Mesothelial cell of epicardium (in vitro differentiated cells): Measurements from ENCODE around the gene TCHHL1. TPM values are rescaled to one million over a fixed set of nuclear protein-coding genes. Genes with fewer than 3 reads are reported as not detected.

Experiments
- DNase-seq, 2 experiments: peaks; one replicate each; pipeline ENCODE4 v3.0.0; 2021; ENCODE audit warnings: low spot score in 2 of 2; ENCODE audit not compliant: unreplicated experiment in 2 of 2
- H3K27ac Mint-ChIP-seq: 2 replicates; pipeline ENCODE4 v1.8.0; 2021; ENCODE audit warnings: mixed read lengths
- H3K27me3 Mint-ChIP-seq: 2 replicates; pipeline ENCODE4 v1.8.0; 2021; ENCODE audit warnings: low read depth, mixed read lengths
- H3K36me3 Mint-ChIP-seq: 2 replicates; pipeline ENCODE4 v1.8.0; 2021; ENCODE audit warnings: mixed read lengths
- H3K4me1 Mint-ChIP-seq: 2 replicates; pipeline ENCODE4 v1.8.0; 2021; ENCODE audit warnings: mixed read lengths
- H3K4me3 Mint-ChIP-seq: 2 replicates; pipeline ENCODE4 v1.8.0; 2021; ENCODE audit warnings: mild to moderate bottlenecking, moderate library complexity, mixed read lengths
- H3K9me3 Mint-ChIP-seq: 2 replicates; pipeline ENCODE4 v1.8.0; 2021; ENCODE audit warnings: mixed read lengths
- total RNA-seq: library from RNA; stranded (reverse); gene quantifications from 3 replicates; pipeline ENCODE4 v1.2.1, GENCODE V29; 2021
- TF ChIP-seq, protein P1 (sequence below): fragments of 200-600 bp; sonication (generic); IDR thresholded peaks from one replicate; pipeline ENCODE4 v1.5.0; 2021; ENCODE audit warnings: antibody characterized with exemption; ENCODE audit not compliant: unreplicated experiment

The TCHHL1 gene
- total RNA-seq, 1 donor from 2014 or later: not detected

DNA sequence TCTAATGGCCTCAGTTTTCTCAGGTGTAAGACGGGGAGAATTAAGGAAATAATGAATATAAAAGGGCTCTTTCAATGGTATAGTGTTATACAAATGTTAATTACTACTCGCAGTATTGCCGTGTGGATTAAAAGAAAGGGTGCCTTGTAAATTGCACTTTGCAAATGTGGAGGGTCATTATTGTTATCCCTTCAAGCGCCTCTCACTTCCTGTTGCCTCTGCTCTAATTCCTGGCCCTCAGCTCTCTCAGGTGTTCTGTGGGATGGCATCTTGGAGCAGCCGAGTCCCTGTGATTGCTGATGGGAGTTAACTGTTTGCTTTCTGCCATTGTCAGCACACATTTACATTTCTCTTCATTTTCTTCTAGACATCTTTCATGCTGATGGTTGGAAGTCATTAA is 45.0 kb downstream of the TCHHL1 start:
- no peak overlapping the region for H3K27ac Mint-ChIP-seq
- H3K4me3 Mint-ChIP-seq: no peak overlapping the region
- H3K27me3 Mint-ChIP-seq: no peaks in the 10 kb centered on the region
- no peaks in the 10 kb centered on the region for H3K9me3 Mint-ChIP-seq
- peaks cover 19% of the 10 kb centered on the region for H3K4me1 Mint-ChIP-seq
- TF ChIP-seq, protein P1, sequence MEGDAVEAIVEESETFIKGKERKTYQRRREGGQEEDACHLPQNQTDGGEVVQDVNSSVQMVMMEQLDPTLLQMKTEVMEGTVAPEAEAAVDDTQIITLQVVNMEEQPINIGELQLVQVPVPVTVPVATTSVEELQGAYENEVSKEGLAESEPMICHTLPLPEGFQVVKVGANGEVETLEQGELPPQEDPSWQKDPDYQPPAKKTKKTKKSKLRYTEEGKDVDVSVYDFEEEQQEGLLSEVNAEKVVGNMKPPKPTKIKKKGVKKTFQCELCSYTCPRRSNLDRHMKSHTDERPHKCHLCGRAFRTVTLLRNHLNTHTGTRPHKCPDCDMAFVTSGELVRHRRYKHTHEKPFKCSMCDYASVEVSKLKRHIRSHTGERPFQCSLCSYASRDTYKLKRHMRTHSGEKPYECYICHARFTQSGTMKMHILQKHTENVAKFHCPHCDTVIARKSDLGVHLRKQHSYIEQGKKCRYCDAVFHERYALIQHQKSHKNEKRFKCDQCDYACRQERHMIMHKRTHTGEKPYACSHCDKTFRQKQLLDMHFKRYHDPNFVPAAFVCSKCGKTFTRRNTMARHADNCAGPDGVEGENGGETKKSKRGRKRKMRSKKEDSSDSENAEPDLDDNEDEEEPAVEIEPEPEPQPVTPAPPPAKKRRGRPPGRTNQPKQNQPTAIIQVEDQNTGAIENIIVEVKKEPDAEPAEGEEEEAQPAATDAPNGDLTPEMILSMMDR: no peak
- no peak for DNase-seq
- H3K36me3 Mint-ChIP-seq: no peaks in the 10 kb centered on the region

- Mint-ChIP-seq H3K36me3 (no peaks in the 10 kb centered on the region), H3K27me3 (no peaks in the 10 kb centered on the region), H3K27ac (no peak overlapping the region), H3K9me3 (no peaks in the 10 kb centered on the region), H3K4me1 (peaks cover 16% of the 10 kb centered on the region), H3K4me3 (no peak overlapping the region)
- DNase-seq: no peak
- TF ChIP-seq, protein P1: no peak
Measured at GRCh38 chr1:152042030-152042429, 46.8 kb downstream of the TCHHL1 start.

DNA sequence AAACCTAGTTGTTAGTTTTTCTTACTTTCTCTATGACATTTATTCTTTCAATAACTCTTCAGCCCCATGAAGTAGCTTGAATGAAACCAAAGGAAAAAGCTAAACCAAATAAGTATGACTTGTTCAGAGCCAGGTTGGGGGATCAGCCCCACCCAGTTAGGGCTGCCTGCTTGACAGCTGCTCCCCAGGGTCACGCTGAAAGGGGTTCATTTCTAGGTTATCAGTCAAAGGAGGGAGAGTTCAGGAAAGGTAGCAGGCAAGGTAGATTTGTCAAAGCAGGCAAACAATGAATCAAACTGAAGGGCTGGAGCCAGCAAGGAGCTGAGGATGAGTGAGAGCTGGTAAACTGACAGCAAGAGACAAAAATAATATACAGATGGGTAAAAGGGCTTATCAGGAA is 49.0 kb downstream of the TCHHL1 start:
- H3K27ac Mint-ChIP-seq: no peak overlapping the region

DNA sequence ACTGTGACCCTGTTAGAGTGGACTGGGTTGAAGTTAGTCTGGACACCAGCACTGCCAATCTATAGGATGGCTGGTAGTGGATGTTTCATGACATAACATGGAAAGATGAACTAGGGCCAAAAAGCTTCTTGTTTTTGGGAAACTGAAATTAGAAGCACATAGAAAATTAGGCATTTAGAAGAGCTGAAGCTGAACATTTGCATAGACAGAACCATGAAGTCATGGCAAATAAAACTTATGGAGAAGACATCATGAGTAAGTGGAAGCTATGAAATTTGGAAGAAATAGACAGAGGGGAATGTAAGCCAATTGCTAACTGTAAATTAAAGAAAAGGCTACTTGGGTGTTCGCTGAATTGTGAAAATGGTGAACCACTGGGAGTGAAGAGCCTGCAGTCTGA is 49.4 kb downstream of the TCHHL1 start:
- no peaks in the 10 kb centered on the region for H3K9me3 Mint-ChIP-seq
- DNase-seq: no peak
- no peak overlapping the region for H3K27ac Mint-ChIP-seq
- no peaks in the 10 kb centered on the region for H3K36me3 Mint-ChIP-seq
- TF ChIP-seq, protein P1: no peak
- H3K27me3 Mint-ChIP-seq: no peaks in the 10 kb centered on the region
- no peak overlapping the region for H3K4me3 Mint-ChIP-seq
- peaks cover 30% of the 10 kb centered on the region for H3K4me1 Mint-ChIP-seq

More for the DNA sequence above, 49.0 kb downstream of the TCHHL1 start:
- TF ChIP-seq, protein P1: no peak
- Mint-ChIP-seq H3K9me3 (no peaks in the 10 kb centered on the region), H3K36me3 (no peaks in the 10 kb centered on the region), H3K4me1 (peaks cover 27% of the 10 kb centered on the region), H3K4me3 (no peak overlapping the region), H3K27me3 (no peaks in the 10 kb centered on the region)
- DNase-seq: no peak

DNA sequence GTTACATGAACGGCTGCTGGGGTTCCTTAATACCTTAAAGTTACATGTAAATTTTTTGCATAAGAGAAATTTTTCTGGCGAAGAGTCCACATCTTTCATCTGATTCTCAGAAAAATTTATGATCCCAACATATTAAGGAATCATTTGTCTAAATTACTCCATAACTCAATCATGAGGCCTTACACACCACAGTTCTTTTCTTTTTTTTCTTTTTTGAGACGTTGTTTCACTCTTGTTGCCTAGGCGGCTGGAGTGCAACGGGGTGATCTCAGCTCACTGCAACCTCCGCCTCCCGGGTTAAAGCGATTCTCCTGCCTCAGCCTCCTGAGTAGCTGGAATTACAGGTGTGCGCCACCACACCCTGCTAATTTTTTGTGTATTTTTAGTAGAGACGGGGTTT is 50.0 kb downstream of the TCHHL1 start:
- Mint-ChIP-seq H3K36me3 (no peaks in the 10 kb centered on the region), H3K4me1 (peaks cover 32% of the 10 kb centered on the region), H3K27me3 (no peaks in the 10 kb centered on the region), H3K27ac (peak overlapping the region; percentile 70), H3K4me3 (no peak overlapping the region), H3K9me3 (no peaks in the 10 kb centered on the region)
- DNase-seq: no peak
- TF ChIP-seq, protein P1: no peak
